HepG2 (cell line): ENCODE data around the gene CNPY1.

Source experiments
- MTF2 ChIP-seq: sonication (generic); formaldehyde crosslinking; IDR thresholded peaks from 2 replicates; pipeline ENCODE4 v1.5.0; 2020; ENCODE audit warnings: missing genetic modification reagents, borderline replicate concordance
- RAD21 ChIP-seq: fragments of 450-650 bp; formaldehyde crosslinking; IDR thresholded peaks from 2 replicates; pipeline ENCODE4 v1.5.0; 2020; ENCODE audit warnings: mild to moderate bottlenecking
- SAFB2 ChIP-seq: sonication (generic); formaldehyde crosslinking; IDR thresholded peaks from 2 replicates; pipeline ENCODE4 v1.5.1; 2020; ENCODE audit warnings: missing genetic modification reagents, low read depth, mild to moderate bottlenecking, borderline replicate concordance
- SMARCC2 ChIP-seq: fragments of 450-650 bp; IDR thresholded peaks from 2 replicates; pipeline ENCODE4 v1.6.1; 2017; ENCODE audit warnings: antibody characterized with exemption, mild to moderate bottlenecking
- ZBTB21 ChIP-seq: sonication (generic); formaldehyde crosslinking; IDR thresholded peaks from 2 replicates; pipeline ENCODE4 v1.4.0; 2020; ENCODE audit warnings: missing genetic modification reagents
- ZNF724P ChIP-seq: sonication (generic); formaldehyde crosslinking; IDR thresholded peaks from 2 replicates; pipeline ENCODE4 v1.8.0; 2022; ENCODE audit warnings: missing genetic modification reagents, borderline replicate concordance
- TF ChIP-seq, protein P1 (sequence below), 2 experiments: sonication (generic) in 1 of 2; formaldehyde crosslinking in 1 of 2; IDR thresholded peaks; 2 replicates each; pipeline versions ENCODE4 v1.5.1 to v1.6.1; 2011 to 2020; ENCODE audit warnings: borderline replicate concordance in 1 of 2, low read depth in 1 of 2, low read length in 1 of 2, mild to moderate bottlenecking in 1 of 2, missing genetic modification reagents in 1 of 2, moderate library complexity in 1 of 2
- TF ChIP-seq, protein P2 (sequence below): sonication (generic); formaldehyde crosslinking; IDR thresholded peaks from 2 replicates; pipeline ENCODE4 v1.5.0; 2020; ENCODE audit warnings: mild to moderate bottlenecking, missing genetic modification reagents, moderate library complexity
- TF ChIP-seq, protein P3 (sequence below), 2 experiments: IDR thresholded peaks; 2 replicates each; pipeline ENCODE4 v1.6.1; 2011 to 2012; ENCODE audit warnings: low read length in 2 of 2, borderline replicate concordance in 1 of 2, low read depth in 1 of 2, mild to moderate bottlenecking in 1 of 2, moderate library complexity in 1 of 2
- TF ChIP-seq, protein P4 (sequence below): sonication (generic); formaldehyde crosslinking; IDR thresholded peaks from 2 replicates; pipeline ENCODE4 v1.5.0; 2020; ENCODE audit warnings: missing genetic modification reagents, mild to moderate bottlenecking, borderline replicate concordance
- TF ChIP-seq, protein P5 (sequence below): sonication (generic); formaldehyde crosslinking; conservative IDR thresholded peaks from 2 replicates; pipeline ENCODE4 v1.4.0; 2020; ENCODE audit warnings: missing genetic modification reagents
- TF ChIP-seq, protein P6 (sequence below): sonication (generic); formaldehyde crosslinking; conservative IDR thresholded peaks from 2 replicates; pipeline ENCODE4 v1.5.0; 2020; ENCODE audit warnings: missing genetic modification reagents

DNA sequence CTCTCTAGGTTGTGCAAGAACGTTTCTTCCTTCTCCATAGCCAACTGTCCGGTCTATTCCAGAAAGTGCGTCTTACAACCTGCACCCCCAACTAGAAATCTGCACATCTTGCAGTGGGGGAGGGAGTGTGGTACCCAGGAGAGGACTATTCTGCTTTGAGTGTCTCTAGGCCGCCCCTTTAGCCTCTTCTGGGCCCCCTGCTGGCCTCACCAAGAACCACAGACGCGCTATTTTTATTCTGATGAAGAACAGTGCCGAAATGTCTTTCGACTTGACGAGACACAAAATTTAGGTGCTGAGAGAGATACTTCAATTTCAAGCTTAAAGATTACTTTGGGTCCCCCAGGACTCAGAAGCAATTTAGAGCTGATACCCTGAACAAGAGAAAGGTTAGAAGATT lies 1.0 kb downstream of the CNPY1 start:
- TF ChIP-seq ZBTB21 = no peak
- TF ChIP-seq SMARCC2 = no peak
- no peak for TF ChIP-seq MTF2 (CRISPR knock-in tag)
- TF ChIP-seq, protein P1, sequence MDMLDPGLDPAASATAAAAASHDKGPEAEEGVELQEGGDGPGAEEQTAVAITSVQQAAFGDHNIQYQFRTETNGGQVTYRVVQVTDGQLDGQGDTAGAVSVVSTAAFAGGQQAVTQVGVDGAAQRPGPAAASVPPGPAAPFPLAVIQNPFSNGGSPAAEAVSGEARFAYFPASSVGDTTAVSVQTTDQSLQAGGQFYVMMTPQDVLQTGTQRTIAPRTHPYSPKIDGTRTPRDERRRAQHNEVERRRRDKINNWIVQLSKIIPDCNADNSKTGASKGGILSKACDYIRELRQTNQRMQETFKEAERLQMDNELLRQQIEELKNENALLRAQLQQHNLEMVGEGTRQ (IDR thresholded peaks at IDR 0.05; ENCODE audit: low read depth, low read length) = no peak
- TF ChIP-seq, protein P1 (CRISPR knock-in tag; IDR thresholded peaks at IDR 0.05; ENCODE audit: borderline replicate concordance) = no peak
- TF ChIP-seq SAFB2 (CRISPR knock-in tag) = no peak
- TF ChIP-seq, protein P2, sequence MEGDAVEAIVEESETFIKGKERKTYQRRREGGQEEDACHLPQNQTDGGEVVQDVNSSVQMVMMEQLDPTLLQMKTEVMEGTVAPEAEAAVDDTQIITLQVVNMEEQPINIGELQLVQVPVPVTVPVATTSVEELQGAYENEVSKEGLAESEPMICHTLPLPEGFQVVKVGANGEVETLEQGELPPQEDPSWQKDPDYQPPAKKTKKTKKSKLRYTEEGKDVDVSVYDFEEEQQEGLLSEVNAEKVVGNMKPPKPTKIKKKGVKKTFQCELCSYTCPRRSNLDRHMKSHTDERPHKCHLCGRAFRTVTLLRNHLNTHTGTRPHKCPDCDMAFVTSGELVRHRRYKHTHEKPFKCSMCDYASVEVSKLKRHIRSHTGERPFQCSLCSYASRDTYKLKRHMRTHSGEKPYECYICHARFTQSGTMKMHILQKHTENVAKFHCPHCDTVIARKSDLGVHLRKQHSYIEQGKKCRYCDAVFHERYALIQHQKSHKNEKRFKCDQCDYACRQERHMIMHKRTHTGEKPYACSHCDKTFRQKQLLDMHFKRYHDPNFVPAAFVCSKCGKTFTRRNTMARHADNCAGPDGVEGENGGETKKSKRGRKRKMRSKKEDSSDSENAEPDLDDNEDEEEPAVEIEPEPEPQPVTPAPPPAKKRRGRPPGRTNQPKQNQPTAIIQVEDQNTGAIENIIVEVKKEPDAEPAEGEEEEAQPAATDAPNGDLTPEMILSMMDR (CRISPR knock-in tag) = no peak
- TF ChIP-seq, protein P3, sequence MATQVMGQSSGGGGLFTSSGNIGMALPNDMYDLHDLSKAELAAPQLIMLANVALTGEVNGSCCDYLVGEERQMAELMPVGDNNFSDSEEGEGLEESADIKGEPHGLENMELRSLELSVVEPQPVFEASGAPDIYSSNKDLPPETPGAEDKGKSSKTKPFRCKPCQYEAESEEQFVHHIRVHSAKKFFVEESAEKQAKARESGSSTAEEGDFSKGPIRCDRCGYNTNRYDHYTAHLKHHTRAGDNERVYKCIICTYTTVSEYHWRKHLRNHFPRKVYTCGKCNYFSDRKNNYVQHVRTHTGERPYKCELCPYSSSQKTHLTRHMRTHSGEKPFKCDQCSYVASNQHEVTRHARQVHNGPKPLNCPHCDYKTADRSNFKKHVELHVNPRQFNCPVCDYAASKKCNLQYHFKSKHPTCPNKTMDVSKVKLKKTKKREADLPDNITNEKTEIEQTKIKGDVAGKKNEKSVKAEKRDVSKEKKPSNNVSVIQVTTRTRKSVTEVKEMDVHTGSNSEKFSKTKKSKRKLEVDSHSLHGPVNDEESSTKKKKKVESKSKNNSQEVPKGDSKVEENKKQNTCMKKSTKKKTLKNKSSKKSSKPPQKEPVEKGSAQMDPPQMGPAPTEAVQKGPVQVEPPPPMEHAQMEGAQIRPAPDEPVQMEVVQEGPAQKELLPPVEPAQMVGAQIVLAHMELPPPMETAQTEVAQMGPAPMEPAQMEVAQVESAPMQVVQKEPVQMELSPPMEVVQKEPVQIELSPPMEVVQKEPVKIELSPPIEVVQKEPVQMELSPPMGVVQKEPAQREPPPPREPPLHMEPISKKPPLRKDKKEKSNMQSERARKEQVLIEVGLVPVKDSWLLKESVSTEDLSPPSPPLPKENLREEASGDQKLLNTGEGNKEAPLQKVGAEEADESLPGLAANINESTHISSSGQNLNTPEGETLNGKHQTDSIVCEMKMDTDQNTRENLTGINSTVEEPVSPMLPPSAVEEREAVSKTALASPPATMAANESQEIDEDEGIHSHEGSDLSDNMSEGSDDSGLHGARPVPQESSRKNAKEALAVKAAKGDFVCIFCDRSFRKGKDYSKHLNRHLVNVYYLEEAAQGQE (IDR thresholded peaks at IDR 0.05; ENCODE audit: borderline replicate concordance in 1 of 2, low read depth in 1 of 2, low read length in 2 of 2) = no peak
- TF ChIP-seq, protein P4, sequence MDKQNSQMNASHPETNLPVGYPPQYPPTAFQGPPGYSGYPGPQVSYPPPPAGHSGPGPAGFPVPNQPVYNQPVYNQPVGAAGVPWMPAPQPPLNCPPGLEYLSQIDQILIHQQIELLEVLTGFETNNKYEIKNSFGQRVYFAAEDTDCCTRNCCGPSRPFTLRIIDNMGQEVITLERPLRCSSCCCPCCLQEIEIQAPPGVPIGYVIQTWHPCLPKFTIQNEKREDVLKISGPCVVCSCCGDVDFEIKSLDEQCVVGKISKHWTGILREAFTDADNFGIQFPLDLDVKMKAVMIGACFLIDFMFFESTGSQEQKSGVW (CRISPR knock-in tag) = no peak
- TF ChIP-seq, protein P5, sequence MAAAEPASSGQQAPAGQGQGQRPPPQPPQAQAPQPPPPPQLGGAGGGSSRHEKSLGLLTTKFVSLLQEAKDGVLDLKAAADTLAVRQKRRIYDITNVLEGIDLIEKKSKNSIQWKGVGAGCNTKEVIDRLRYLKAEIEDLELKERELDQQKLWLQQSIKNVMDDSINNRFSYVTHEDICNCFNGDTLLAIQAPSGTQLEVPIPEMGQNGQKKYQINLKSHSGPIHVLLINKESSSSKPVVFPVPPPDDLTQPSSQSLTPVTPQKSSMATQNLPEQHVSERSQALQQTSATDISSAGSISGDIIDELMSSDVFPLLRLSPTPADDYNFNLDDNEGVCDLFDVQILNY (CRISPR knock-in tag) = no peak
- no peak for TF ChIP-seq RAD21
- TF ChIP-seq, protein P6, sequence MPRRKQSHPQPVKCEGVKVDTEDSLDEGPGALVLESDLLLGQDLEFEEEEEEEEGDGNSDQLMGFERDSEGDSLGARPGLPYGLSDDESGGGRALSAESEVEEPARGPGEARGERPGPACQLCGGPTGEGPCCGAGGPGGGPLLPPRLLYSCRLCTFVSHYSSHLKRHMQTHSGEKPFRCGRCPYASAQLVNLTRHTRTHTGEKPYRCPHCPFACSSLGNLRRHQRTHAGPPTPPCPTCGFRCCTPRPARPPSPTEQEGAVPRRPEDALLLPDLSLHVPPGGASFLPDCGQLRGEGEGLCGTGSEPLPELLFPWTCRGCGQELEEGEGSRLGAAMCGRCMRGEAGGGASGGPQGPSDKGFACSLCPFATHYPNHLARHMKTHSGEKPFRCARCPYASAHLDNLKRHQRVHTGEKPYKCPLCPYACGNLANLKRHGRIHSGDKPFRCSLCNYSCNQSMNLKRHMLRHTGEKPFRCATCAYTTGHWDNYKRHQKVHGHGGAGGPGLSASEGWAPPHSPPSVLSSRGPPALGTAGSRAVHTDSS (CRISPR knock-in tag) = no peak
- no peak for TF ChIP-seq ZNF724P (CRISPR knock-in tag)
